HG02571 (cell line): ENCODE data around the gene SRPK3.
"Not testable (repeated sequence)": the region's sequence is repeated elsewhere in the genome, so short reads cannot be mapped to it uniquely, and the experiment has no call there.

Experiments
- ATAC-seq: cut with Tn5 transposase; IDR thresholded peaks from one replicate; pipeline ENCODE4 v1.9.1; 2021; ENCODE audit warnings: mild to moderate bottlenecking, moderate library complexity; ENCODE audit not compliant: unreplicated experiment

The SRPK3 gene

GRCh38 chrX:153780678-153781427, at the start of gene SRPK3:
Gene SRPK3 (plus strand): TSS chrX:153781041. CDS start chrX:153781087, 46 bp downstream.
- no peak for ATAC-seq

GRCh38 chrX:153731117-153731844, 49.6 kb upstream of the SRPK3 start:
- ATAC-seq: no peak

GRCh38 chrX:153731845-153732215, 49.0 kb upstream of the SRPK3 start:
- no peak for ATAC-seq

GRCh38 chrX:153732401-153732800, 48.4 kb upstream of the SRPK3 start:
- ATAC-seq: no peak

GRCh38 chrX:153733651-153734240, 47.1 kb upstream of the SRPK3 start:
- no peak for ATAC-seq

GRCh38 chrX:153734871-153735270, 46.0 kb upstream of the SRPK3 start:
- no peak for ATAC-seq

GRCh38 chrX:153735274-153735673, 45.6 kb upstream of the SRPK3 start:
- no peak for ATAC-seq

- no peak for ATAC-seq
Observed at GRCh38 chrX:153736071-153736820, 44.6 kb upstream of the SRPK3 start.

- no peak for ATAC-seq
Observed at GRCh38 chrX:153736871-153737441, 43.9 kb upstream of the SRPK3 start.

- no peak for ATAC-seq
Observed at GRCh38 chrX:153738056-153738605, 42.7 kb upstream of the SRPK3 start.

GRCh38 chrX:153739754-153740486, 40.9 kb upstream of the SRPK3 start:
- ATAC-seq: no peak

GRCh38 chrX:153740631-153741222, 40.1 kb upstream of the SRPK3 start:
- no peak for ATAC-seq

- no peak for ATAC-seq
Observed at GRCh38 chrX:153741446-153741845, 39.4 kb upstream of the SRPK3 start.

GRCh38 chrX:153742111-153742510, 38.7 kb upstream of the SRPK3 start:
- not testable (repeated sequence) for ATAC-seq

- not testable (repeated sequence) for ATAC-seq
Observed at GRCh38 chrX:153742796-153743467, 37.9 kb upstream of the SRPK3 start.

- ATAC-seq: not testable (repeated sequence)
Observed at GRCh38 chrX:153743468-153744209, 37.2 kb upstream of the SRPK3 start.

- ATAC-seq: no peak
Observed at GRCh38 chrX:153744210-153745066, 36.4 kb upstream of the SRPK3 start.
